COLO829 (cell line): ENCODE results near the gene MAPK13.
"Not testable (repeated sequence)": the region's sequence is repeated elsewhere in the genome, so short reads cannot be mapped to it uniquely, and the experiment has no call there.

Experiments used
- DNase-seq: peaks from one replicate; pipeline ENCODE4 v3.0.0; 2012; ENCODE audit warnings: low spot score

Gene MAPK13

GRCh38 chr6:36129941-36130666 lies at the start of gene MAPK13:
MAPK13 (plus strand) TSS chr6:36130513; CDS start chr6:36130583, 70 bp downstream.
- DNase-seq: no peak

- no peak for DNase-seq
Measured at GRCh38 chr6:36082318-36082717, 48.0 kb upstream of the MAPK13 start.

- no peak for DNase-seq
Measured at GRCh38 chr6:36083446-36083845, 46.9 kb upstream of the MAPK13 start.

- not testable (repeated sequence) for DNase-seq
Measured at GRCh38 chr6:36088204-36088603, 42.1 kb upstream of the MAPK13 start.

- no peak for DNase-seq
Measured at GRCh38 chr6:36089048-36089447, 41.3 kb upstream of the MAPK13 start.

GRCh38 chr6:36094238-36094637 lies 36.1 kb upstream of the MAPK13 start:
- DNase-seq: no peak

- peak; percentile 81 for DNase-seq
Measured at GRCh38 chr6:36094753-36095496, 35.4 kb upstream of the MAPK13 start.

- no peak for DNase-seq
Measured at GRCh38 chr6:36095497-36096391, 34.6 kb upstream of the MAPK13 start.

- DNase-seq: no peak
Measured at GRCh38 chr6:36098253-36098919, 31.9 kb upstream of the MAPK13 start.

- no peak for DNase-seq
Measured at GRCh38 chr6:36098920-36099647, 31.2 kb upstream of the MAPK13 start.

- no peak for DNase-seq
Measured at GRCh38 chr6:36099869-36100483, 30.3 kb upstream of the MAPK13 start.

- DNase-seq: no peak
Measured at GRCh38 chr6:36101691-36102090, 28.6 kb upstream of the MAPK13 start.

- DNase-seq: no peak
Measured at GRCh38 chr6:36102853-36103252, 27.5 kb upstream of the MAPK13 start.

- no peak for DNase-seq
Measured at GRCh38 chr6:36104836-36105235, 25.5 kb upstream of the MAPK13 start.

GRCh38 chr6:36109092-36109491 lies 21.2 kb upstream of the MAPK13 start:
- DNase-seq: no peak

- DNase-seq: no peak
Measured at GRCh38 chr6:36110050-36110449, 20.3 kb upstream of the MAPK13 start.

- no peak for DNase-seq
Measured at GRCh38 chr6:36110863-36111262, 19.4 kb upstream of the MAPK13 start.

- no peak for DNase-seq
Measured at GRCh38 chr6:36111526-36111925, 18.8 kb upstream of the MAPK13 start.

GRCh38 chr6:36113049-36113448 lies 17.3 kb upstream of the MAPK13 start:
- no peak for DNase-seq

- DNase-seq: no peak
Measured at GRCh38 chr6:36113703-36114102, 16.6 kb upstream of the MAPK13 start.
